A673 (cell line): ENCODE results near the gene NR6A1.

Experiments
- CTCF ChIP-seq: fragments of 300-800, 200-600 bp; sonication (generic); conservative IDR thresholded peaks from 2 replicates; pipeline ENCODE4 v1.5.1; 2017; ENCODE audit warnings: low read depth, mild to moderate bottlenecking, antibody characterized with exemption, low read length, moderate library complexity, mixed read lengths
- EZH2 ChIP-seq: fragments of 200-600 bp; sonication (generic); IDR thresholded peaks from 2 replicates; pipeline ENCODE4 v1.6.1; 2017; ENCODE audit warnings: borderline replicate concordance, low read depth, mild to moderate bottlenecking, mixed read lengths, antibody characterized with exemption, low read length; ENCODE audit not compliant: poor library complexity, severe bottlenecking

- TF ChIP-seq EZH2 (no peak), CTCF (no peak)
Observed at GRCh38 chr9:124471761-124472160, 299.4 kb downstream of the NR6A1 start.
